ENCODE results near the gene CASQ1. TPM values are rescaled to one million over a fixed set of nuclear protein-coding genes. Genes with fewer than 3 reads are reported as not detected.

CASQ1 gene
- total and polyA plus RNA-seq, 4 donors, result 0.08 to 0.37 (median 0.25) TPM

DNA sequence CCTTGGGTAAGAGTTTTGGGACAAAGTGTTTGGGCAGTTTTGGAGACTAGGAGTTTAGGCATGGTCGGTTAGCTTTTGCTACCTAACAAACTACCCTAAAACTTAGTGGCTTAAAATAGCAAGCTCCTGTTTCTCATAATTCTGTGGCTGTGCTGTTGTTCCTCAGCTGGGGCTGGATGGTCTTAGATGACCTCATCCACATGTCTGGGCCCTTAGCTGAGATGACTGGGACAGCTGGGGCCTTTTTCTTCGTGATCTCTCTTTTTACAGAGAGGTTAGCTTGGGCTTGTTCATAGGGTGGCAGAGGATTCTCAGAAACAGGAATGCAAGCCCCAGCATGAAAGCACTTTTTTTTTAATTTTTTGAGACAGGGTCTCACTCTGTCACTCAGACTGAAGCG is 32.3 kb upstream of the CASQ1 start:
- no peak overlapping the region for H3K9ac ChIP-seq (ENCODE audit: insufficient read depth in 1 of 2, low read length in 2 of 2)
- no peaks in the 10 kb centered on the region for H3K4me1 ChIP-seq (ENCODE audit: control insufficient read depth in 5 of 5, insufficient read depth in 5 of 5, low read length in 5 of 5)
- H3K27ac ChIP-seq (ENCODE audit: low read depth in 1 of 2, low read length in 1 of 2), result no peak overlapping the region
- H3K27me3 ChIP-seq (ENCODE audit: control insufficient read depth in 3 of 3, insufficient read depth in 3 of 3, low read length in 2 of 3), result no peaks in the 10 kb centered on the region
- no peak for DNase-seq
- H3K36me3 ChIP-seq (ENCODE audit: control insufficient read depth in 4 of 4, insufficient read depth in 4 of 4, low read length in 4 of 4), result no peaks in the 10 kb centered on the region
- ATAC-seq (ENCODE audit: insufficient read depth, low FRiP score), result no peak
- TF ChIP-seq, protein P1, sequence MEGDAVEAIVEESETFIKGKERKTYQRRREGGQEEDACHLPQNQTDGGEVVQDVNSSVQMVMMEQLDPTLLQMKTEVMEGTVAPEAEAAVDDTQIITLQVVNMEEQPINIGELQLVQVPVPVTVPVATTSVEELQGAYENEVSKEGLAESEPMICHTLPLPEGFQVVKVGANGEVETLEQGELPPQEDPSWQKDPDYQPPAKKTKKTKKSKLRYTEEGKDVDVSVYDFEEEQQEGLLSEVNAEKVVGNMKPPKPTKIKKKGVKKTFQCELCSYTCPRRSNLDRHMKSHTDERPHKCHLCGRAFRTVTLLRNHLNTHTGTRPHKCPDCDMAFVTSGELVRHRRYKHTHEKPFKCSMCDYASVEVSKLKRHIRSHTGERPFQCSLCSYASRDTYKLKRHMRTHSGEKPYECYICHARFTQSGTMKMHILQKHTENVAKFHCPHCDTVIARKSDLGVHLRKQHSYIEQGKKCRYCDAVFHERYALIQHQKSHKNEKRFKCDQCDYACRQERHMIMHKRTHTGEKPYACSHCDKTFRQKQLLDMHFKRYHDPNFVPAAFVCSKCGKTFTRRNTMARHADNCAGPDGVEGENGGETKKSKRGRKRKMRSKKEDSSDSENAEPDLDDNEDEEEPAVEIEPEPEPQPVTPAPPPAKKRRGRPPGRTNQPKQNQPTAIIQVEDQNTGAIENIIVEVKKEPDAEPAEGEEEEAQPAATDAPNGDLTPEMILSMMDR (IDR thresholded peaks at IDR 0.05; ENCODE audit: control extremely low read depth, extremely low read depth), result no peak
- 94% methylated on average over 3 of the region's 3 CpGs for WGBS, 2 donors
- H3K9me3 ChIP-seq (ENCODE audit: control insufficient read depth in 4 of 4, insufficient read depth in 3 of 4, low read length in 3 of 4), result no peaks in the 10 kb centered on the region
- no peak overlapping the region for H3K4me3 ChIP-seq

DNA sequence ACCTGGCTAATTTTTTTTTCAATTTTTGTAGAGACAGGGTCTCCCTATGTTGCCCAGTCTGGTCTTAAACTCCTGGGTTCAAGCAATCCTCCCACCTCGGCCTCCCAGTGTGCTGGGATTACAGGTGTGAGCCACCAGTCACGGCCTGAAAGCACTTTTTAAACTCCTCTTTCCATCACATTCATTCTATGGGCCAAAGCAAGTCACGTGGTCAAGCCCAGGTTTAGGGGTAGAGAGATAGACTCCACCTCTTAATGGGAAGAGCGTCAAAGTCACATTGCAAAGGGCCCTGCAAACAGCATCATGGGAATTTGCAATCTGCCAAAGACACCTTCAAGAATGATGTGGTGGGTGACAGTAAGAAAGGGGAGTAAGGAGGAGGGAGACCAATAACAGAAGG is 31.8 kb upstream of the CASQ1 start:
- no peak overlapping the region for H3K9ac ChIP-seq (ENCODE audit: insufficient read depth in 1 of 2, low read length in 2 of 2)
- H3K9me3 ChIP-seq (ENCODE audit: control insufficient read depth in 4 of 4, insufficient read depth in 3 of 4, low read length in 3 of 4), result no peaks in the 10 kb centered on the region
- H3K4me3 ChIP-seq, result no peak overlapping the region
- DNase-seq, result no peak
- H3K4me1 ChIP-seq (ENCODE audit: control insufficient read depth in 5 of 5, insufficient read depth in 5 of 5, low read length in 5 of 5), result no peaks in the 10 kb centered on the region
- WGBS, 2 donors, result 89 to 95% methylated on average over 4 of the region's 4 CpGs
- TF ChIP-seq, protein P1 (IDR thresholded peaks at IDR 0.05; ENCODE audit: control extremely low read depth, extremely low read depth), result no peak
- no peaks in the 10 kb centered on the region for H3K27me3 ChIP-seq (ENCODE audit: control insufficient read depth in 3 of 3, insufficient read depth in 3 of 3, low read length in 2 of 3)
- no peak overlapping the region for H3K27ac ChIP-seq (ENCODE audit: low read depth in 1 of 2, low read length in 1 of 2)
- ATAC-seq (ENCODE audit: insufficient read depth, low FRiP score), result no peak
- H3K36me3 ChIP-seq (ENCODE audit: control insufficient read depth in 4 of 4, insufficient read depth in 4 of 4, low read length in 4 of 4), result no peaks in the 10 kb centered on the region

DNA sequence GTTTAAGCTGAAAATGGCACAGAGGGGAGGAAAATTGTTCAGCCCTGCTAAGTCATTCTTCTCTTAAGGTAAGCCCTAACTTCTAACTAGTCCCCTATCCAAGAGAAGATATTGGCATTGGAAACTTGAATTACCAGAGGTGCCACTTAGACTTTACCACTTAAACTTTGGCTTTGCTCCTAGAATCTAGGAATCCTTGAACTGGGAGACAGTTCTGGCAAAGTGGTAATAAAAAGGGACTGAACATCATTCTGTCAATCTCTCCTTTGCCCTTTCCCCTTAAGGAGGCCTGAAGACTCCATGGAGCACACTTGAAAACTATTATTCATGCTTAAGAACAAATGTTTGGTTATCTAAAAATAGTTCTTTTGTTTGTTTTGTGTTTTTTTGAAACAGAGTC is 30.5 kb upstream of the CASQ1 start:
- H3K4me1 ChIP-seq (ENCODE audit: control insufficient read depth in 5 of 5, insufficient read depth in 5 of 5, low read length in 5 of 5), result no peaks in the 10 kb centered on the region
- peak in 2 of 3 donors; percentile 30 to 60 for DNase-seq
- TF ChIP-seq, protein P1 (IDR thresholded peaks at IDR 0.05; ENCODE audit: control extremely low read depth, extremely low read depth), result no peak
- no peaks in the 10 kb centered on the region for H3K36me3 ChIP-seq (ENCODE audit: control insufficient read depth in 4 of 4, insufficient read depth in 4 of 4, low read length in 4 of 4)
- no peak overlapping the region for H3K4me3 ChIP-seq
- H3K9me3 ChIP-seq (ENCODE audit: control insufficient read depth in 4 of 4, insufficient read depth in 3 of 4, low read length in 3 of 4), result no peaks in the 10 kb centered on the region
- peak; percentile 80 for ATAC-seq (ENCODE audit: insufficient read depth, low FRiP score)
- H3K27me3 ChIP-seq (ENCODE audit: control insufficient read depth in 3 of 3, insufficient read depth in 3 of 3, low read length in 2 of 3), result no peaks in the 10 kb centered on the region
- no peak overlapping the region for H3K9ac ChIP-seq (ENCODE audit: insufficient read depth in 1 of 2, low read length in 2 of 2)
- H3K27ac ChIP-seq (ENCODE audit: low read depth in 1 of 2, low read length in 1 of 2), result no peak overlapping the region

DNA sequence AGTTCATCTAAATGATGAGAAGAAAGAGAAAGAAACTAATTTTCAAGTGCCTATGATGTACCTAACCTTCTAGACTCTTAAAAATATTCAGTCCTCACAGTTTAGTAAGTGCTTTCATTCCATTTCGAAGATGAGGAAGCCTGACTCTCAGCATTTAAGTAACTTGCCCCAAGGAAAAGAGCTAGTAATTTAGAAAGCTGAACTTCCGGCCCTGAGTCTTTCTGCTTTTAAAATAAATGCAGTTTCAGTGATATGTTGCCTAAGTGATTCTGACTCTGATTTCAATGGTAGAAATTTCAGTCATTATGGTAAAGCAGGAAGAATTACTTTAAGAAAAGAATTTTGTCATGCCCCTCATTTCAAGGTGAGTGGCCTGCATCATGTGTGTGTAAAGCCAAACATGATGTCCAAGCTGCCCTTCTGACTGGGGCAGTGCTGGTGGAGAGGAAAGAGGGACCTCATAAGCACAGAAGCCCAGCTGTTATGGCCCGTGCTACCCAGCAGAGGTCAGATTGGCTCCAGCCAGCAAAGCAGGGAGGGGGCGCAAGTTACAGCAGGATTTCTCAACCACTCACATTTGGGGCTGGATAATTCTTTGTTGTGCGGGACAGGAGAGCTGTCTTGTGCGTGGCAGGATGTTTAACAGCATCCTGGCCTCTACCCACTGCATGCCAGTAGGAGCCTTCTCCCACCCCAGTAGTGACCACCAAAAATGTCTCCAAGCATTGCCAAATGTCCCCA is 28.2 kb upstream of the CASQ1 start:
- TF ChIP-seq, protein P1 (IDR thresholded peaks at IDR 0.05; ENCODE audit: control extremely low read depth, extremely low read depth), result no peak
- H3K9me3 ChIP-seq (ENCODE audit: control insufficient read depth in 4 of 4, insufficient read depth in 3 of 4, low read length in 3 of 4), result no peaks in the 10 kb centered on the region
- no peak for ATAC-seq (ENCODE audit: insufficient read depth, low FRiP score)
- no peaks in the 10 kb centered on the region for H3K4me1 ChIP-seq (ENCODE audit: control insufficient read depth in 5 of 5, insufficient read depth in 5 of 5, low read length in 5 of 5)
- H3K36me3 ChIP-seq (ENCODE audit: control insufficient read depth in 4 of 4, insufficient read depth in 4 of 4, low read length in 4 of 4), result no peaks in the 10 kb centered on the region
- H3K27ac ChIP-seq (ENCODE audit: low read depth in 1 of 2, low read length in 1 of 2), result no peak overlapping the region
- peak; percentile 30 to 59 (median 52) for DNase-seq
- H3K9ac ChIP-seq (ENCODE audit: insufficient read depth in 1 of 2, low read length in 2 of 2), result no peak overlapping the region
- no peak overlapping the region for H3K4me3 ChIP-seq
- no peaks in the 10 kb centered on the region for H3K27me3 ChIP-seq (ENCODE audit: control insufficient read depth in 3 of 3, insufficient read depth in 3 of 3, low read length in 2 of 3)
- WGBS, 2 donors, result 60 to 63% methylated on average over 6 of the region's 6 CpGs

Measured in lung (tissue), 12 donors.